D721Med (cell line): ENCODE measurements around the gene KRTCAP2.
"Not testable (repeated sequence)": the region's sequence is repeated elsewhere in the genome, so short reads cannot be mapped to it uniquely, and the experiment has no call there.

Experiments
- DNase-seq: peaks from one replicate; pipeline ENCODE4 v3.0.0; 2011; ENCODE audit warnings: low spot score; ENCODE audit not compliant: insufficient read length
- FAIRE-seq: peaks from 2 replicates; lab custom pipeline; 2011; peaks lifted over from hg19 to GRCh38; lab: Jason Lieb, UNC
- CTCF ChIP-seq: IDR thresholded peaks from 2 replicates; pipeline ENCODE4 v1.5.1; 2012; ENCODE audit warnings: mild to moderate bottlenecking, control low read depth; ENCODE audit not compliant: insufficient read depth; ENCODE audit errors: missing control alignments

The KRTCAP2 gene

GRCh38 chr1:155196893-155197638 lies 24.0 kb upstream of the KRTCAP2 start:
- TF ChIP-seq CTCF: no peak
- DNase-seq (no peak), FAIRE-seq (no peak)

GRCh38 chr1:155196103-155196892 lies 23.2 kb upstream of the KRTCAP2 start:
- no peak for TF ChIP-seq CTCF
- FAIRE-seq (no peak), DNase-seq (no peak)

- TF ChIP-seq CTCF: no peak
- DNase-seq: no peak
- FAIRE-seq: no peak
These were observed 22.3 kb upstream of the KRTCAP2 start for GRCh38 chr1:155195201-155196102.

- not testable (repeated sequence) for DNase-seq, FAIRE-seq
These were observed 20.8 kb upstream of the KRTCAP2 start for GRCh38 chr1:155193991-155194240.

- FAIRE-seq: no peak
- TF ChIP-seq CTCF: peak; percentile 98
- peak; percentile 94 for DNase-seq
These were observed 20.3 kb upstream of the KRTCAP2 start for GRCh38 chr1:155193275-155193990.

GRCh38 chr1:155192346-155193274 lies 19.5 kb upstream of the KRTCAP2 start:
- TF ChIP-seq CTCF: no peak
- no peak for DNase-seq
- FAIRE-seq: no peak
